Stimulated activated CD8-positive, alpha-beta memory T cell treated with anti-CD3 and anti-CD28 coated beads, Interleukin-15, amount 100 ng/mL, for 24 hours (primary cell): ENCODE results near the gene HS6ST3.
"Not testable (repeated sequence)": the region's sequence is repeated elsewhere in the genome, so short reads cannot be mapped to it uniquely, and the experiment has no call there.

Experiments used
- DNase-seq: peaks from one replicate; pipeline ENCODE4 v3.0.0-alpha.2; 2020; ENCODE audit warnings: low read depth

HS6ST3 gene

GRCh38 chr13:96449920-96450319 is 360.0 kb downstream of the HS6ST3 start:
- DNase-seq = no peak

GRCh38 chr13:96450326-96451020 is 360.6 kb downstream of the HS6ST3 start:
- no peak for DNase-seq

GRCh38 chr13:96454466-96454865 is 364.6 kb downstream of the HS6ST3 start:
- no peak for DNase-seq

DNA sequence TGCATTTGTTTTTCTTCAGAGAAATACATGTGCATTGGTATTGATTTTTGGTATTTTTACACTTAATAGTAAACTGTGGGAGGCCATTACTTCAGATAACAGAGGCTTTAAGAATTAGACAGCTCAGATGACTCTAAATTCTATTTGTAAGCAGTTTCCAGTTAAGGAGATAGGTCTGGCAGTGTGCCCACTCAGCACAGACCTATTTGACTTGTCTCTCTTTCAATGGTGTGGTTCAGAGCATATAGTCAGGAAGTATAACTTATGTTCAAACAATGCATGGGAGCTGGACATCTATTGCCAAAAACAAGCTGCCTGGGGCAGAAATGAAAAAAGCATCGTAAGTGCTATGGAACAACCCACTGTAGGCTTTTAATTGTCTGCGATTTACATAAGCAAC is 370.7 kb downstream of the HS6ST3 start:
- no peak for DNase-seq

- no peak for DNase-seq
These were observed 383.7 kb downstream of the HS6ST3 start for GRCh38 chr13:96473526-96474180.

GRCh38 chr13:96474181-96474557 is 384.3 kb downstream of the HS6ST3 start:
- DNase-seq = no peak

DNA sequence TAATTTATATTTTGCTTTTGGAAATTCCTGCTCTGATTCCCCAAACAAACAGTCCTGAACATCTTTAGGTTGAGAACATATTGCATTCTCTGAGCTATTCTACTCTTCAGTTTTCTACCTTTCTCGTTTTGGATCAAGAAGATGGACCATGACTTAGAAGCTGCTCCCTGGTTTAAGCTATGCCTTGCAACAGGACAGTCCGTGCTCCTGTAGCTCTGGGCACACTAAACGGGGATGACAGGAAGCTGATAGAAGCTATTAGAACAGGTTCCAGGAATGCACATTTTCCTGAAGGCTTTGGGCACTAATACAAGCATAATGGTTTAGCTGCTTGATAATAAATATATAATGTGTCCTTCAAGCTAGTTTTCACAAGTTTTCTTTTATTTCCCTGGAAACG is 385.2 kb downstream of the HS6ST3 start:
- no peak for DNase-seq

GRCh38 chr13:96481482-96481881 is 391.6 kb downstream of the HS6ST3 start:
- no peak for DNase-seq

DNA sequence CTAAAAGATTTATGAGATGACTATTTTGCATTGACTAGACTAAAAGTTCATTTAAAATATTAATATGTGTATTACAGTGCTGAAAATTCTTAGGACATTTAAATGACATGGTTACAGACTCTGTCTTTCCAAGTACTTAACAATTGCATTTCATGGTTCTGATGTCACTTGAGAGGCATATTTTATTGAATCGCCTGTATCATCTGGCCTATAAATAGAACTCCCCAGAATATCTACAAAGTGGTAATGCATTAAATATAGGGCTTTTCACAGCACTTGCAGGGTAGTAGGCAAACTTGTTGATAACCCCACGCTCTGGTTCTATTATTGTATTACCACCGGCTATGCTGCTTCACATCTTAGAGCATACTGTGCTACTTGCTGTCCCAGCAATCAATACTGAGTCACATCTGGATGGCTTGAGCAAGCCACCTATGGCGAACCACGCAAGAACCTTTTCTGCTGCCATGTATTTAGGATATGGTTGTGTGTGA is 400.6 kb downstream of the HS6ST3 start:
- no peak for DNase-seq

GRCh38 chr13:96491103-96491502 is 401.2 kb downstream of the HS6ST3 start:
- no peak for DNase-seq

DNA sequence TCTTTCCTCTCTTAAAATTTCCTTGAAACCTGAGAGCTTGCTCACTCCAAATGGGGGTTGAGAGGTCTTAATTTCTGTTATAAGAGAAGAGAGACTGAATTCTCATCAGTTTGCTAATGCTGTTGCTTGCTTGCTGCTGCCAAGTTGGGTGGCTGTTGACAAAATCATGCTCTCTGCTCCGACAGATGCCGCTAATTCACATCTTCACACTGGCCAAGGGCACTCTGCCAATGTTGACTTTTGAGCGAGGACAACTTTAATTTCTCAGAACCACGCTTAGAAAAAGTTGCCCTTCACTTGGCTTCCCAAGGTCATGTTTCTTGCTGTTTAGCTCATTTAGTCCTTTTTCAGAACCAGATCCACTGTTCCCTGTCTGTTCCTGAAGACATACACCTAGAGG is 402.9 kb downstream of the HS6ST3 start:
- DNase-seq = no peak

GRCh38 chr13:96499656-96500055 is 409.7 kb downstream of the HS6ST3 start:
- DNase-seq = no peak

DNA sequence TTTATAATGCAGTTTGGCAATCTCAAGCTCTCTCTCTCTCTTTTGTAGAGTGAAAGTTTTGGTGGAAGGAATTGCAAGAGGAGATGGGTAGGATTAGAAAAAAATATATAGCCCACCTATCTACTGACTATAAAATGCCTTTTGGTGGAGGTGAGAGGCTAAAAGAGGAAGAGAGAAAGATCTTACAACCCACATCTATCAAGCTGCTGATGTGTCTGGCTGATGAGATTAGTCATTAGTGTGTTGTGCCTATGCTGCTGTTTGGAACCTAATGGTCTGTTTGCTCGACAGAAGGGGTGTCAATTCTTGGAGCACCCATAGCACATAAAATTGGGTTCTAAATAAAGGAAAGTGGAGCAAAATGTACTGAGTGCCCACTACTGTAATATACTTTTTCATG is 411.0 kb downstream of the HS6ST3 start:
- DNase-seq = no peak

- DNase-seq = no peak
These were observed 413.6 kb downstream of the HS6ST3 start for GRCh38 chr13:96503481-96503880.

DNA sequence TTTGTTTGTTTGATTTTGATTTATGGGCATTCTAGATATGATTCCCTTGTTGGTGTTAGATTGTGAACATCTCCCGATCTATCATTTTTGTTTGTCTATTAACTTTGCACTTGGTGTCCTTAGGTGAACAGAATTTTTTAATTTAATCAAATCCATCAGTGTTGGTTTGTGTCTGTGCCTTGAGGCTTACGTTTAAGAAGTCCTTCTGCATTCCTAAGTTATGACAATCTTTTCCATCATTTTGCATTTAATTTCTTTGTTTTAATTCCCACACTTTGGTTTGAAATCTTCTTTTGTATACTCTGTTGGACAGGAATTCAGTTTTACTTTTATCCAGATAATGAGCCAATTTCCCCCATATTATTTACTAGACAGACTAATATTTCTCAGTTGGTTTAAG is 421.7 kb downstream of the HS6ST3 start:
- DNase-seq = no peak

GRCh38 chr13:96519380-96519779 is 429.5 kb downstream of the HS6ST3 start:
- no peak for DNase-seq

DNA sequence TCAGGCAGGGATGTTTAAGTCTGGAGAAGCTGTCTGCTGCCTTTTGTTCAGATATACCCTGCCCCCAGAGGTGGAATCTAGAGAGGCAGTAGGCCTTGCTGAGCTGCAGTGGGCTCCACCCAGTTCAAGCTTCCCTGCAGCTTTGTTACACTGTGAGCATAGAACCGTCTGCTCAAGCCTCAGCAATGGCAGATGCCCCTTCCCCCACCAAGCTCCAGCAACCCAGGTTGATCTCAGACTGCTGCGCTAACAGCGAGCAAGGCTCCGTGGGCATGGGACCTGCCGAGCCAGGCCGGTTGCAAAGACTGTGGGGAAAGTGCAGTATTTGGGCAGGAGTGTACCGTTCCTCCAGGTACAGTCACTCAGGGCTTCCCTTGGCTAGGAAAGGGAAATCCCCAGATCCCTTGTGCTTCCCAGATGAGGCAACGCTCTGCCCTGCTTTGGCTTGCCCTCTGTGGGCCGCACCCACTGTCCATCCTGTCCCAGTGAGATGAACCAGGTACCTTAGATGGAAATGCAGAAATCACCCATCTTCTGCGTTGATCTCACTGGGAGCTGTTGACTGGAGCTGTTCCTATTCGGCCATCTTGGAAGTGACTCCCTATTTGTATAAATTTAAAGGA is 434.6 kb downstream of the HS6ST3 start:
- not testable (repeated sequence) for DNase-seq

DNA sequence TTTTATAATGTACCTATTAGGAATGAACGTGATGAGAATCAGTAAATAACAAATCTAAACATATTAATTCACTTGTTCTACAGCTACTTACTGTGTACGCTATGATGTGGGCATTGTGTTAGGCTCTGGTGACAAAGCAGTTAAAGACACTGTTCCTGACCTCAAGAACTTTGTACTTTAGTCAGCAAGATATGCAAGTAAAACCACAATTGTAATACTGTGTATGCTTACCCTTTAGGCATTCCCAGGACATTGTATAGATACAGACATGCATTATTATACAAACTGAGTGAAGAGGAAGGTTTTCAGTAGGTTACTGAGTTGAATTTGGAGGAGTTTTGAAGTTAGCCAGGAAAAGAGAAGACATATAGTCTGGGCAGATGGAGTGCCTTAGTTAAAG is 435.8 kb downstream of the HS6ST3 start:
- no peak for DNase-seq

GRCh38 chr13:96527497-96527896 is 437.6 kb downstream of the HS6ST3 start:
- no peak for DNase-seq

GRCh38 chr13:96532804-96533203 is 442.9 kb downstream of the HS6ST3 start:
- no peak for DNase-seq

DNA sequence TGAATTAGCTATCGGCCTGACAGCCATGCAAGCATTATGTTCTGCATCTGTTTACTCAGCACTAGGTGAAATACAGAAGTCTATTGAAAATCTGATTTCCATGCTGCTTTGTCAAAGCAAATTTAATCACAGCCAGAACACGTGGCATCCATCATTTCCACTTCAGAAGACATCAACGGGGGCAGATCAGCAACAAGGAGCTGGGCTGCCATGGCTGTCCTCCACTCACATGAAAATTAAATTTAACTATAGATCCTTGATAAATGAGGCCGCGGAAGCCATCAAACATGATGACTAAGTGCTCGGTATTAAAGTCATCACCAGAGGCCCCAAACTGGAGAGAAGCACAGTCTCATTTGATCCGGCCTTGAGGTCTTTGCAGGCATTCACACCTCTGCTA is 443.5 kb downstream of the HS6ST3 start:
- no peak for DNase-seq

DNA sequence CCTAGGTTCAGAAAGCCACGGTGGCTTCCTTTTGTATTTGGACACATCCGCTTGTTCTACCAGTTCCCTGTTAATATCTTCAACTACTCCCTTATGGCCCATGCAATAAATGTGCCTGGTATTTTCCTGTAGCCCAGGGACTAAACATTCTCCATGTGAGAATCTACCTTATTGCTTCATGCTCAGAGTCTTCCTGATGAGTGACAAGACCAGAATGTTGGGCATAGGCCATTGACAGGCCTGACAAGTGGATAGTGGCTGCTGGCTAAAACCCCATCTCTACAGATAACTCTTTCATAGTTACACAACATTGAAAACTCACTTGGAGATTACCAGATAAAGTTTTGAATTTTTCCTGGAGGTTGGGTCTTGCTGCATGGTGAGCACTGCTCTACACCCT is 449.9 kb downstream of the HS6ST3 start:
- no peak for DNase-seq

- no peak for DNase-seq
These were observed 450.8 kb downstream of the HS6ST3 start for GRCh38 chr13:96540670-96541069.
